Fibroblast of the aortic adventitia (primary cell): Measurements from ENCODE around the gene ESYT2. TPM values are rescaled to one million over a fixed set of nuclear protein-coding genes. Genes with fewer than 3 reads are reported as not detected.

Experiments
- DNase-seq: peaks from one replicate; pipeline ENCODE4 v3.0.0-alpha.2; 2010; ENCODE audit warnings: low read depth
- H3K4me3 ChIP-seq: 2 replicates; pipeline ENCODE4 v1.5.1; 2011; ENCODE audit warnings: low read depth, mild to moderate bottlenecking, control low read depth, low read length, moderate library complexity
- total RNA-seq: library from RNA; depleted of rRNA; stranded (reverse); fragments of >200 nt; gene quantifications from 2 replicates; pipeline ENCODE4 v1.2.3, GENCODE V29; 2012; ENCODE audit warnings: low replicate concordance
- TF ChIP-seq, protein P1 (sequence below): IDR thresholded peaks from 2 replicates; pipeline ENCODE4 v1.5.1; 2011; ENCODE audit warnings: mild to moderate bottlenecking, low read length, control low read depth, inconsistent platforms; ENCODE audit not compliant: insufficient read depth

Gene ESYT2
- total RNA-seq, 1 donor: 105 TPM

GRCh38 chr7:158810846-158811245, 18.5 kb downstream of the ESYT2 start:
- no peak for DNase-seq
- TF ChIP-seq, protein P1, sequence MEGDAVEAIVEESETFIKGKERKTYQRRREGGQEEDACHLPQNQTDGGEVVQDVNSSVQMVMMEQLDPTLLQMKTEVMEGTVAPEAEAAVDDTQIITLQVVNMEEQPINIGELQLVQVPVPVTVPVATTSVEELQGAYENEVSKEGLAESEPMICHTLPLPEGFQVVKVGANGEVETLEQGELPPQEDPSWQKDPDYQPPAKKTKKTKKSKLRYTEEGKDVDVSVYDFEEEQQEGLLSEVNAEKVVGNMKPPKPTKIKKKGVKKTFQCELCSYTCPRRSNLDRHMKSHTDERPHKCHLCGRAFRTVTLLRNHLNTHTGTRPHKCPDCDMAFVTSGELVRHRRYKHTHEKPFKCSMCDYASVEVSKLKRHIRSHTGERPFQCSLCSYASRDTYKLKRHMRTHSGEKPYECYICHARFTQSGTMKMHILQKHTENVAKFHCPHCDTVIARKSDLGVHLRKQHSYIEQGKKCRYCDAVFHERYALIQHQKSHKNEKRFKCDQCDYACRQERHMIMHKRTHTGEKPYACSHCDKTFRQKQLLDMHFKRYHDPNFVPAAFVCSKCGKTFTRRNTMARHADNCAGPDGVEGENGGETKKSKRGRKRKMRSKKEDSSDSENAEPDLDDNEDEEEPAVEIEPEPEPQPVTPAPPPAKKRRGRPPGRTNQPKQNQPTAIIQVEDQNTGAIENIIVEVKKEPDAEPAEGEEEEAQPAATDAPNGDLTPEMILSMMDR: no peak
- H3K4me3 ChIP-seq: no peak overlapping the region

DNA sequence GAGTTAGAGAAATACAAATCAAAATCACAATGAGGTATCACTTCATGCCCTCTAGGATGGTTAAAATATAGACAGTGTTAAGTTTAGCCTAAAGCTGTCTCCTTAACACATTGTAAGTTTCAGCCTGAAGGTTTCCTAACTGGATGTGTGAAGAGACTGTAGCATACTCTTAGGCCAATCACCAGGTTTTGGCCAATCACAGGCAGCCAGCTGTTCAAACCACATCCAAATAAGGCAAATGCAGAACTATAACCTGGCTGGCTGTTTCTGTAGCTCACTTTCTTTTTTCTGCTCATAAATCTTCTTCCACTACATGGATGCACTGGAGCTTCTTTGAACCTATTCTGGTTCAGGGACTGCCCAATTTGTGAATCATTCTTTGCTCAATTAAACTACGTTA, 19.7 kb downstream of the ESYT2 start:
- DNase-seq: no peak
- TF ChIP-seq, protein P1: no peak
- no peak overlapping the region for H3K4me3 ChIP-seq

DNA sequence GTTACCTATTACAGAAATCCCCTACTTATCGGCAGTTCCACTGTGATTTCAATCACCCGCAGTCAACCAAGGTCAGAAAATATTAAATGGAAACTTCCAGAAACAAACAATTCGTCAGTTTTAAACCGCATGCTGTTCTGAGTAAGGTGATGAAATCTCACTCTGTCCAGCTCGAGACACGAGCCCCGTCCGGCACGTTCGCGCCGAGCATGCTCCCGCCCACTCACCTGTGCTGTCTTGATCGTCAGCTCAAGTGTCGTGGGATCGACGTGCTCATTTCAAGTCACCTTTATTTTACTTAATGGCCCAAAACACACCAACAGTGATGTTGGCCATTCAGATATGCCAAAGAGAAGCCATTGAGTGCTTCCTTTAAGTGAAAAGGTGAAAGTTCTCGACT, 21.2 kb downstream of the ESYT2 start:
- TF ChIP-seq, protein P1: no peak
- H3K4me3 ChIP-seq: no peak overlapping the region
- no peak for DNase-seq

GRCh38 chr7:158805937-158806336, 23.4 kb downstream of the ESYT2 start:
- no peak overlapping the region for H3K4me3 ChIP-seq
- DNase-seq: no peak
- TF ChIP-seq, protein P1: no peak

GRCh38 chr7:158805414-158805813, 23.9 kb downstream of the ESYT2 start:
- TF ChIP-seq, protein P1: no peak
- no peak for DNase-seq
- H3K4me3 ChIP-seq: no peak overlapping the region

- TF ChIP-seq, protein P1: no peak
- no peak for DNase-seq
- H3K4me3 ChIP-seq: no peak overlapping the region
Measured at GRCh38 chr7:158804335-158804734, 25.0 kb downstream of the ESYT2 start.

- no peak overlapping the region for H3K4me3 ChIP-seq
- TF ChIP-seq, protein P1: no peak
- DNase-seq: no peak
Measured at GRCh38 chr7:158803367-158803969, 25.8 kb downstream of the ESYT2 start.
